ENCODE measurements around the gene CEP131.
A peak's percentile ranks its signal among the peaks of the same experiment; 100 is the strongest.
"Not testable (repeated sequence)": the region's sequence is repeated elsewhere in the genome, so short reads cannot be mapped to it uniquely, and the experiment has no call there.

CEP131 gene

DNA sequence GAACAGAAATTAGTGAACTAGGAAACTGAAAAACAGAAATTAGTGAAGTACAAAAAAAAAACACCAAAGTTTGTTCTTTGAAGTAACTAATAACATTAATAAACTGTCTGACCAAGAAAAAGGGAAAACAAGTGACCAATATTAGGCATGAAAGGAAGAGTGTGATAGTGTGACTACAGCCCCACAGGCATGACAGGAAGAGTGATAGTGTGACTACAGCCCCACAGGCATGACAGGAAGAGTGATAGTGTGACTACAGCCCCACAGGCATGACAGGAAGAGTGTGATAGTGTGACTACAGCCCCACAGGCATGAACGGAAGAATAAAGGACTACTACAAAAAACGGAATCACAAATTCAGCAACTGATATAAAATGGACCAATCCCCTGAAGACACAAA lies 4.9 kb upstream of the CEP131 start:
- peaks cover 11 to 36% of the 10 kb centered on the region in 2 donors for H3K36me3 ChIP-seq (ENCODE audit: control insufficient read depth in 1 of 2, insufficient read depth in 2 of 2, low read length in 2 of 2)
- H3K4me3 ChIP-seq (ENCODE audit: low read depth in 1 of 2, low read length in 2 of 2); H3K27me3 ChIP-seq (ENCODE audit: control insufficient read depth in 1 of 2, insufficient read depth in 2 of 2, low read length in 2 of 2); H3K27ac ChIP-seq (ENCODE audit: low read depth, low read length); H3K9me3 ChIP-seq (ENCODE audit: control insufficient read depth in 1 of 2, low read length in 2 of 2); H3K9ac ChIP-seq (ENCODE audit: low read depth in 1 of 2, low read length in 2 of 2); H3K4me1 ChIP-seq (ENCODE audit: control insufficient read depth in 1 of 2, insufficient read depth in 2 of 2, low read length in 2 of 2): not testable (repeated sequence)

DNA sequence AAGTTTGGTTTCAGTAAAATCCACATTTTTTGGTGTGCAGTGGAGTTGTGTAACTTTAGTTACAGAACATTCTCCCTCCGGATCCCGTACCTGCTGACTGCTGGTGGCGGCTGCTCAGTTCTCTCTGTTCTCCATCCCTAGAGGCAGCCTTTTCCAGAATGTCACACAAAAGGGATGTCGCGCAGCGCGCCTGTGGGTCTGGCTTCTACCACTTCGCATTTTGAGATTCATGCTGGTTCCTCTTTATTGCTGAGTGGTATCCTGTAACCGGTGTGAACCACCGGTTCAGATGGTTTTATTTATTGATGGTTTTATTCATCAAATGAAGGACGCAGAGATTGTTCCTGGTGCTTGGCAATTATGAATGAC lies 981 bp upstream of the CEP131 start:
- H3K27ac ChIP-seq (ENCODE audit: low read depth, low read length) = no peak overlapping the region
- no peaks in the 10 kb centered on the region for H3K9me3 ChIP-seq (ENCODE audit: control insufficient read depth in 1 of 2, low read length in 2 of 2)
- peaks cover 0 to 5% of the 10 kb centered on the region in 2 donors for H3K36me3 ChIP-seq (ENCODE audit: control insufficient read depth in 1 of 2, insufficient read depth in 2 of 2, low read length in 2 of 2)
- no peaks in the 10 kb centered on the region for H3K27me3 ChIP-seq (ENCODE audit: control insufficient read depth in 1 of 2, insufficient read depth in 2 of 2, low read length in 2 of 2)
- H3K4me1 ChIP-seq (ENCODE audit: control insufficient read depth in 1 of 2, insufficient read depth in 2 of 2, low read length in 2 of 2) = peaks cover 15 to 21% of the 10 kb centered on the region in 2 donors
- H3K4me3 ChIP-seq (ENCODE audit: low read depth in 1 of 2, low read length in 2 of 2) = peak overlapping the region in 1 of 2 donors; percentile 62
- H3K9ac ChIP-seq (ENCODE audit: low read depth in 1 of 2, low read length in 2 of 2) = peak overlapping the region in 1 of 2 donors; percentile 51

DNA sequence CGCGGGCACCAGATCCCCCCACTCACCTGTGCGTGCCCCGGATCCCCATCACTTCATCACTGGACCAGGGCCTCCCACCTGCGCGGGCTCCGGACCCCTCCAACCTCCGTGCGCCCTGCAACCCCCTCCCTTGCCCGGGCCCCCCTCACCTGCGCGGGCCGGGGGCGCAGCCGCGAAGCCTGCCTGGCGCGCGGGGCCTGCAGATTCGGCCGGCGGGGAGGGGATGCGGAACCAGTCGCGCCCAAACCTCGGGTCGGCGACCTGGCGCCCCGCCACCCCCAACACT lies 202 bp downstream of the CEP131 start:
- H3K9ac ChIP-seq (ENCODE audit: low read depth in 1 of 2, low read length in 2 of 2) = peak overlapping the region; percentile 5 to 61
- no peak overlapping the region for H3K27ac ChIP-seq (ENCODE audit: low read depth, low read length)

DNA sequence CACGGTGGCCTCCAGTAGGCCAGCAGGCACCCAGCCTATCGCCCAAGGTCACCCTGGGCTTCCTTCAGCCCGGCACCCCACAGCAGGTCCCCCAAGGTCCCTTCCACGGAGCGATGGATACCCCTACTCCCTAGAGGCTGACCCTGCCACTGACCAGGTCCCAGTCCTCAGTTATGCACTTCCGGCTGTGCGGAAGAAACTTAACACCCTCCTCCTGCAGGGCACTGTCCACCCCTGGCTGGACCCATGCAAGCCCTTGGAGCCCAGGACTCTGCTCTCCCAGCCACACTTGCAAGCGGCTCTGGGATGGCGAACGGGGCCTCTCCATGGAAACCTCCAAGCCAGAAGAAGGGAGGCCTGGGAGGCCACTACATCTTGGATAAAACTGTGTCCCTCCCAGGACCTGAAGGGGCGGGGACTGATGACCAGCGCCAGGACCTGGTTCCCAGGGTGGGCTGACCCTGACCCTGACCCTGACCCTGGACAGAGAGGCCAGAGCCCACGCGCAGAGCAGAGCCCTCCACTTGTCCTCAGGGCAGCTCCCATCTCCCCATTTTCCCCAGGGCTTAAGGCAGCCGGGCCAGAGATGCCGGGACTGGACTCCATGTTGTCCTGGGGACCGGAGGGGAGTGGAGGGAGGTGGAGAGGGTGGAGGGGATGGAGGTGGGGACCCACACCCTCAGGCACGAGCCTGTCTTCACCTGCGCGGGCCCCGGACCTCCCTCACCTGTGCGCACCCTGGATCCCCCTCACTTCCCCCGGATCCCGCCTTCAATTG lies 734 bp downstream of the CEP131 start:
- Histone ChIP-seq H3K9me3 (ENCODE audit: control insufficient read depth in 1 of 2, low read length in 2 of 2) (no peaks in the 10 kb centered on the region), H3K4me1 (ENCODE audit: control insufficient read depth in 1 of 2, insufficient read depth in 2 of 2, low read length in 2 of 2) (peaks cover 15 to 21% of the 10 kb centered on the region in 2 donors), H3K27ac (ENCODE audit: low read depth, low read length) (no peak overlapping the region), H3K36me3 (ENCODE audit: control insufficient read depth in 1 of 2, insufficient read depth in 2 of 2, low read length in 2 of 2) (peaks cover 0 to under 1% of the 10 kb centered on the region in 2 donors), H3K27me3 (ENCODE audit: control insufficient read depth in 1 of 2, insufficient read depth in 2 of 2, low read length in 2 of 2) (no peaks in the 10 kb centered on the region), H3K9ac (ENCODE audit: low read depth in 1 of 2, low read length in 2 of 2) (peak overlapping the region; percentile 5 to 61), H3K4me3 (ENCODE audit: low read depth in 1 of 2, low read length in 2 of 2) (peak overlapping the region; percentile 75 to 77)

More for the DNA sequence above, 202 bp downstream of the CEP131 start:
- peak overlapping the region; percentile 75 to 77 for H3K4me3 ChIP-seq (ENCODE audit: low read depth in 1 of 2, low read length in 2 of 2)
- peaks cover 15 to 21% of the 10 kb centered on the region in 2 donors for H3K4me1 ChIP-seq (ENCODE audit: control insufficient read depth in 1 of 2, insufficient read depth in 2 of 2, low read length in 2 of 2)
- H3K9me3 ChIP-seq (ENCODE audit: control insufficient read depth in 1 of 2, low read length in 2 of 2) = no peaks in the 10 kb centered on the region
- no peaks in the 10 kb centered on the region for H3K27me3 ChIP-seq (ENCODE audit: control insufficient read depth in 1 of 2, insufficient read depth in 2 of 2, low read length in 2 of 2)
- H3K36me3 ChIP-seq (ENCODE audit: control insufficient read depth in 1 of 2, insufficient read depth in 2 of 2, low read length in 2 of 2) = no peaks in the 10 kb centered on the region

DNA sequence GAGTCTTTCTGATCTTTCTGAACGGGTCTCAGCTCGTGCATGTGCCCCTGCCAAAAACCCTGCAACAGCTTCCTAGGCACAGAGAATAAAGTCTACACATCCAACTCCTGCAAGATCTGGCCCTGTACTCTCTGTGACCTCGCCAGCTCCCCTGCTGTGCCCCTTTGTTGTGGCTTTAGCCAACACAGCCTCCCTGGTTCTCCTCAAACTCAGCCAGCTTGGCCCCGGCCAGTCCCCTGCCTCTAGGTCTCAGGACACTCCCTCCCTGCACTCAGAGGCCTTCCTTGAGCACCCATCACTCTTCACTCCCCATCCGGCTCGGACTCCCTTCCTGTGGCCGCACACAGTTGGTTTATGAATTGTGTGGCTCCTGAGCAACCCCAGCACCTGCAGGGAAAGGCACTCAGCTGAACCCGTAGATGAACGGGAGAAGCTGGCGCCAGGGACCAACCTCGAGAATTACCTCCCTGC lies 1.4 kb downstream of the CEP131 start:
- Histone ChIP-seq H3K27me3 (ENCODE audit: control insufficient read depth in 1 of 2, insufficient read depth in 2 of 2, low read length in 2 of 2) (no peaks in the 10 kb centered on the region), H3K27ac (ENCODE audit: low read depth, low read length) (no peak overlapping the region), H3K36me3 (ENCODE audit: control insufficient read depth in 1 of 2, insufficient read depth in 2 of 2, low read length in 2 of 2) (peaks cover 0 to 5% of the 10 kb centered on the region in 2 donors), H3K4me3 (ENCODE audit: low read depth in 1 of 2, low read length in 2 of 2) (peak overlapping the region; percentile 75 to 77), H3K9ac (ENCODE audit: low read depth in 1 of 2, low read length in 2 of 2) (no peak overlapping the region), H3K9me3 (ENCODE audit: control insufficient read depth in 1 of 2, low read length in 2 of 2) (no peaks in the 10 kb centered on the region), H3K4me1 (ENCODE audit: control insufficient read depth in 1 of 2, insufficient read depth in 2 of 2, low read length in 2 of 2) (peaks cover 15 to 21% of the 10 kb centered on the region in 2 donors)

GRCh38 chr17:81219476-81220180 lies 3.1 kb downstream of the CEP131 start:
- Histone ChIP-seq H3K9ac (ENCODE audit: low read depth in 1 of 2, low read length in 2 of 2) (no peak overlapping the region), H3K9me3 (ENCODE audit: control insufficient read depth in 1 of 2, low read length in 2 of 2) (no peaks in the 10 kb centered on the region), H3K4me3 (ENCODE audit: low read depth in 1 of 2, low read length in 2 of 2) (no peak overlapping the region), H3K27me3 (ENCODE audit: control insufficient read depth in 1 of 2, insufficient read depth in 2 of 2, low read length in 2 of 2) (no peaks in the 10 kb centered on the region), H3K4me1 (ENCODE audit: control insufficient read depth in 1 of 2, insufficient read depth in 2 of 2, low read length in 2 of 2) (peaks cover 15 to 21% of the 10 kb centered on the region in 2 donors), H3K27ac (ENCODE audit: low read depth, low read length) (no peak overlapping the region), H3K36me3 (ENCODE audit: control insufficient read depth in 1 of 2, insufficient read depth in 2 of 2, low read length in 2 of 2) (peaks cover 0 to 5% of the 10 kb centered on the region in 2 donors)

DNA sequence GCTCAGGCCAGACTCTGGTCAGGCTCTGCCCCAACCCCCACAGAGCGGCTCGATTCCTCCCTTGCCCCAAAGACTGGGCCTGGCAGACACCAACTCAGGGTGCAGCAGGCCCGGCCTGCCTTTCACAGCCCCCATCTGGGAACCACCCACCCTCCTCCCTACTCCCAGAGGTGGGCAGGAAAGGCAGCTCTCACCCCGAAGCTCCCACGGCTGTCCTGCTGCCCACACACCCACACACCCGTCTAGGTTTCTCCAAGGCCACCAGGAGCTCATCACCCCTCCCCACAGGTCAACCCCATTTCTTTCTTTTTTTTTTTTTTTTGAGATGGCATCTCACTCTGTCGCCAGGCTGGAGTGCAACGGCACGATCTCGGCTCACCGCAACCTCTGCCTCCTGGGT lies 3.8 kb downstream of the CEP131 start:
- H3K4me1 ChIP-seq (ENCODE audit: control insufficient read depth in 1 of 2, insufficient read depth in 2 of 2, low read length in 2 of 2) = peaks cover 15 to 21% of the 10 kb centered on the region in 2 donors
- H3K4me3 ChIP-seq (ENCODE audit: low read depth in 1 of 2, low read length in 2 of 2) = no peak overlapping the region
- peaks cover 0 to 5% of the 10 kb centered on the region in 2 donors for H3K36me3 ChIP-seq (ENCODE audit: control insufficient read depth in 1 of 2, insufficient read depth in 2 of 2, low read length in 2 of 2)
- no peaks in the 10 kb centered on the region for H3K27me3 ChIP-seq (ENCODE audit: control insufficient read depth in 1 of 2, insufficient read depth in 2 of 2, low read length in 2 of 2)
- no peak overlapping the region for H3K9ac ChIP-seq (ENCODE audit: low read depth in 1 of 2, low read length in 2 of 2)
- no peaks in the 10 kb centered on the region for H3K9me3 ChIP-seq (ENCODE audit: control insufficient read depth in 1 of 2, low read length in 2 of 2)
- H3K27ac ChIP-seq (ENCODE audit: low read depth, low read length) = no peak overlapping the region

GRCh38 chr17:81218459-81218858 lies 4.3 kb downstream of the CEP131 start:
- H3K4me1 ChIP-seq (ENCODE audit: control insufficient read depth in 1 of 2, insufficient read depth in 2 of 2, low read length in 2 of 2) = peaks cover 12 to 17% of the 10 kb centered on the region in 2 donors

GRCh38 chr17:81217491-81217890 lies 5.3 kb downstream of the CEP131 start:
- Histone ChIP-seq H3K36me3 (ENCODE audit: control insufficient read depth in 1 of 2, insufficient read depth in 2 of 2, low read length in 2 of 2) (peaks cover 0 to 5% of the 10 kb centered on the region in 2 donors), H3K4me1 (ENCODE audit: control insufficient read depth in 1 of 2, insufficient read depth in 2 of 2, low read length in 2 of 2) (peaks cover 10 to 14% of the 10 kb centered on the region in 2 donors), H3K9ac (ENCODE audit: low read depth in 1 of 2, low read length in 2 of 2) (no peak overlapping the region), H3K4me3 (ENCODE audit: low read depth in 1 of 2, low read length in 2 of 2) (no peak overlapping the region), H3K27ac (ENCODE audit: low read depth, low read length) (no peak overlapping the region), H3K9me3 (ENCODE audit: control insufficient read depth in 1 of 2, low read length in 2 of 2) (no peaks in the 10 kb centered on the region), H3K27me3 (ENCODE audit: control insufficient read depth in 1 of 2, insufficient read depth in 2 of 2, low read length in 2 of 2) (no peaks in the 10 kb centered on the region)

More at GRCh38 chr17:81218459-81218858, 4.3 kb downstream of the CEP131 start:
- H3K36me3 ChIP-seq (ENCODE audit: control insufficient read depth in 1 of 2, insufficient read depth in 2 of 2, low read length in 2 of 2) = peaks cover 0 to 5% of the 10 kb centered on the region in 2 donors
- no peaks in the 10 kb centered on the region for H3K27me3 ChIP-seq (ENCODE audit: control insufficient read depth in 1 of 2, insufficient read depth in 2 of 2, low read length in 2 of 2)
- no peaks in the 10 kb centered on the region for H3K9me3 ChIP-seq (ENCODE audit: control insufficient read depth in 1 of 2, low read length in 2 of 2)
- H3K9ac ChIP-seq (ENCODE audit: low read depth in 1 of 2, low read length in 2 of 2) = no peak overlapping the region
- no peak overlapping the region for H3K4me3 ChIP-seq (ENCODE audit: low read depth in 1 of 2, low read length in 2 of 2)
- H3K27ac ChIP-seq (ENCODE audit: low read depth, low read length) = no peak overlapping the region

- Histone ChIP-seq H3K9me3 (ENCODE audit: control insufficient read depth in 1 of 2, low read length in 2 of 2) (no peaks in the 10 kb centered on the region), H3K4me3 (ENCODE audit: low read depth in 1 of 2, low read length in 2 of 2) (no peak overlapping the region), H3K4me1 (ENCODE audit: control insufficient read depth in 1 of 2, insufficient read depth in 2 of 2, low read length in 2 of 2) (no peaks in the 10 kb centered on the region)
Measured at GRCh38 chr17:81213978-81214377, 8.8 kb downstream of the CEP131 start.

More at GRCh38 chr17:81213978-81214377, 8.8 kb downstream of the CEP131 start:
- Histone ChIP-seq H3K36me3 (ENCODE audit: control insufficient read depth in 1 of 2, insufficient read depth in 2 of 2, low read length in 2 of 2) (peaks cover 0 to 5% of the 10 kb centered on the region in 2 donors), H3K27me3 (ENCODE audit: control insufficient read depth in 1 of 2, insufficient read depth in 2 of 2, low read length in 2 of 2) (no peaks in the 10 kb centered on the region), H3K27ac (ENCODE audit: low read depth, low read length) (no peak overlapping the region), H3K9ac (ENCODE audit: low read depth in 1 of 2, low read length in 2 of 2) (no peak overlapping the region)

Measured in duodenal mucosa (tissue), 2 donors.